ENCODE results near the gene RBM7.

The RBM7 gene

GRCh38 chr11:114447892-114448291, 47.4 kb downstream of the RBM7 start:
- H3K4me1 Mint-ChIP-seq: no peaks in the 10 kb centered on the region

GRCh38 chr11:114448749-114449482, 48.5 kb downstream of the RBM7 start:
- Mint-ChIP-seq H3K27me3 (no peaks in the 10 kb centered on the region), H3K36me3 (peaks cover 27% of the 10 kb centered on the region), H3K4me1 (no peaks in the 10 kb centered on the region), H3K4me3 (no peak overlapping the region), H3K9me3 (no peaks in the 10 kb centered on the region), H3K27ac (no peak overlapping the region)
- no peak for DNase-seq (ENCODE audit: low spot score in 2 of 2)
- ATAC-seq (ENCODE audit: low read depth): no peak

More at GRCh38 chr11:114447892-114448291, 47.4 kb downstream of the RBM7 start:
- ATAC-seq (ENCODE audit: low read depth): no peak
- Mint-ChIP-seq H3K27me3 (no peaks in the 10 kb centered on the region), H3K36me3 (peaks cover 25% of the 10 kb centered on the region), H3K27ac (no peak overlapping the region), H3K4me3 (no peak overlapping the region), H3K9me3 (no peaks in the 10 kb centered on the region)
- DNase-seq (ENCODE audit: low spot score in 2 of 2): no peak

DNA sequence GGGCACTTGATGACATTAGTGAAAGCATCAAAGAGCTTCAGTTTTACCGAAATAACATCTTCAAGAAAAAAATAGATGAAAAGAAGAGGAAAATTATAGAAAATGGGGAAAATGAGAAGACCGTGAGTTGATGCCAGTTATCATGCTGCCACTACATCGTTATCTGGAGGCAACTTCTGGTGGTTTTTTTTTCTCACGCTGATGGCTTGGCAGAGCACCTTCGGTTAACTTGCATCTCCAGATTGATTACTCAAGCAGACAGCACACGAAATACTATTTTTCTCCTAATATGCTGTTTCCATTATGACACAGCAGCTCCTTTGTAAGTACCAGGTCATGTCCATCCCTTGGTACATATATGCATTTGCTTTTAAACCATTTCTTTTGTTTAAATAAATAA, 49.4 kb downstream of the RBM7 start:
- Mint-ChIP-seq H3K9me3 (no peaks in the 10 kb centered on the region), H3K36me3 (peaks cover 27% of the 10 kb centered on the region), H3K27me3 (no peaks in the 10 kb centered on the region), H3K27ac (no peak overlapping the region), H3K4me1 (no peaks in the 10 kb centered on the region), H3K4me3 (no peak overlapping the region)
- ATAC-seq (ENCODE audit: low read depth) (no peak), DNase-seq (ENCODE audit: low spot score in 2 of 2) (no peak)

DNA sequence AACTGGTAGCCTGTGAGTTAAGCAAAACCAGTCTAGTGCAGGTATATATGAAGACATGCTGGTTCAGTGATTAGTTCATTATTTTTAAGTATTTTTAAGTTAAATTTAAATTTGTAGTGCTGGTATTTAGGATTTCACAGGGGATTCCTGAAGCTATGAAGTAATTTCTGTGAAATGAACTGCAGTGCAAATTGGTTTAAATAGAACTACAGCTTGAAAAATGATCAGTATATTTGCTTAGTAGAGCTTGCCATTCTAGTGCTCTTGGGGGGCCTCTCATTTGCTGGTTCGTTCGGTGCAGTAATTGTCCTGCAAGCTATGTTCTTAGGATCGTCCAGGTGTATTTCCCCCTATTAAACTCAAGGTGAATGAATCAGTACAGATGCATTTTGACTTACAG, 51.9 kb downstream of the RBM7 start:
- ATAC-seq (ENCODE audit: low read depth) (no peak), DNase-seq (ENCODE audit: low spot score in 2 of 2) (no peak)
- no peaks in the 10 kb centered on the region for H3K27me3 Mint-ChIP-seq
- no peaks in the 10 kb centered on the region for H3K4me1 Mint-ChIP-seq
- no peak overlapping the region for H3K27ac Mint-ChIP-seq
- H3K36me3 Mint-ChIP-seq: peaks cover 16% of the 10 kb centered on the region
- H3K9me3 Mint-ChIP-seq: no peaks in the 10 kb centered on the region
- H3K4me3 Mint-ChIP-seq: no peak overlapping the region

All from memory B cell (primary cell).